ENCODE results near the gene SLC18A3.

Gene SLC18A3

GRCh38 chr10:49643241-49644034, 33.3 kb downstream of the SLC18A3 start:
- no peak for TF ChIP-seq CTCF (IDR thresholded peaks at IDR 0.05; ENCODE audit: control insufficient read depth, insufficient read depth, low read depth, low read length, missing control alignments)
- no peak overlapping the region for H3K4me3 ChIP-seq (ENCODE audit: control insufficient read depth, low read depth, low read length)
- DNase-seq (ENCODE audit: low read depth) = no peak

DNA sequence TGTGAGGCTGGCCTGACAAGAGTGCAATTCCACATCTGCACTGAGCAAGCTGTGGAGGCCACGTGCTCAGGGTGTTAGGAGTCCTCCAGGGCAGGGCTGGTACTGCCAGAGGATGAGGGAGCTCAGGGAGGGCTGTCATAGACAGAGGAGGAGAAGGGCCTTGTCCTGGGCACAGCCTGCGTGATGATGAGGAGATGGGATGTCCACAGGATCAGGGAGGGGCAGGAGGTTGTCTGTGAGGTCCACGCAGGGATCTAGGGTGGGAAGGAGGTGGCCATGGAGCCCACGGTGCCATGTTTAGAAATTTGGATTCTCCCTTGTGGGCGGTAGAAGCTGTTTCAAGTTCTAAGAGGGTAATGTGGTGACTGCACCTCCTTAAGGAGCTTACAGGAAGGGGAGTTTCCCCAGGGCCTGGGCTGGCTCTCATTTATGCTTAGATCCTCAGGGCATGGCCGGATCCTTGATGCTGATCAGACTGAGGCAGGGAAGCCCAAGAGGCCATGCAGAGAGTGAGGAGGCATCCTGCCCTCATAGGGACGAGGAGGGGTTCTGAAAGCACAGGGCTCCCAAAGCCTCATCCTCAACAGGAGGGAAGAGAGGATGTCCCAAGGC, 34.0 kb downstream of the SLC18A3 start:
- DNase-seq (ENCODE audit: low read depth) = no peak
- TF ChIP-seq CTCF (IDR thresholded peaks at IDR 0.05; ENCODE audit: control insufficient read depth, insufficient read depth, low read depth, low read length, missing control alignments) = no peak
- no peak overlapping the region for H3K4me3 ChIP-seq (ENCODE audit: control insufficient read depth, low read depth, low read length)

GRCh38 chr10:49645417-49645816, 35.3 kb downstream of the SLC18A3 start:
- H3K4me3 ChIP-seq (ENCODE audit: control insufficient read depth, low read depth, low read length) = no peak overlapping the region
- TF ChIP-seq CTCF (IDR thresholded peaks at IDR 0.05; ENCODE audit: control insufficient read depth, insufficient read depth, low read depth, low read length, missing control alignments) = no peak

DNA sequence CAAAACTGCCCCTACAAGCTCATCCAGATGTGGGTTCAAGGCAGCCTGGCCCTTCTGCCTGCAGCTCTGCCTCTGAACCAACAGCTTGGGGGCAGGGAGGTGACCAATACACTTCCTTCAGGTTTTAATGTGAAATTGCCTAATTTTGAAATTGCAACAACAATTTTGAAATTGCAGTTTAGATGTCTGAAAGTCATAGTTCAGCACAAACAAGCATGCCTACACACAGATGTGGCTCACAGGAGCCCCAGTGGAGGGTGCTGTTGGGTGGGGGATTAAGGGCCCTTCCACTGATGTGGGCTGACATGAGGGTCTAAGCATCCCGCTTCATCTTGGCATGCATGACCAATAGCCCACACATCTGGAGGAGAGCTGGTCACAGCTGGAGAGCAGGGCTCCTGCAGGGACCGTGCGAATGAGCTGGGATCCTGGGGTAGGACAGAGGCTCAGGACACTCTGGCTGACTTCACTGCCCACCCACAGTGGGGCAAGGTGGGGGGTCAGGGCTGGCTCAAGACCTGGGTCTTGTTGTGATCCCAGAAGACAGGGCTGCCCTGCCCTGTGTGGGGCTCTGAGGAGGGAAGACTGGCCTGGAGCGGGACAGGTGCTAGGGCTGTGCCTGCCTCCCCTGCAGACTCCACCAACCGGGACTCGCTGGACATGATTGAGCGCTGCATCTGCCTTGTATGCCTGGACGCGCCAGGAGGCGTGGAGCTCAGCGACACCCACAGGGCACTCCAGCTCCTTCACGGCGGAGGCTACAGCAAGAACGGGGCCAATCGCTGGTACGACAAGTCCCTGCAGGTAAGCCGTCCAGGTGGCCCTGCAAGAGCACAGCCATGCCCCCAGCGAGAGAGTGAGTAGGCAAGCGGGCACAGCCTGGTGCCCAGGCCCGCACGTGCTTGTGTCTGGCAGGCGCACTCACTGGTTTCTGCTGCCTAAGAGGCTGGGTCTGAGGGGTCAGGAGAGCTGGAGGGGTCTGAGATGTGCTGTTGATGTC, 36.1 kb downstream of the SLC18A3 start:
- no peak for TF ChIP-seq CTCF (IDR thresholded peaks at IDR 0.05; ENCODE audit: control insufficient read depth, insufficient read depth, low read depth, low read length, missing control alignments)
- no peak overlapping the region for H3K4me3 ChIP-seq (ENCODE audit: control insufficient read depth, low read depth, low read length)
- DNase-seq (ENCODE audit: low read depth) = no peak

More at GRCh38 chr10:49645417-49645816, 35.3 kb downstream of the SLC18A3 start:
- no peak for DNase-seq (ENCODE audit: low read depth)

DNA sequence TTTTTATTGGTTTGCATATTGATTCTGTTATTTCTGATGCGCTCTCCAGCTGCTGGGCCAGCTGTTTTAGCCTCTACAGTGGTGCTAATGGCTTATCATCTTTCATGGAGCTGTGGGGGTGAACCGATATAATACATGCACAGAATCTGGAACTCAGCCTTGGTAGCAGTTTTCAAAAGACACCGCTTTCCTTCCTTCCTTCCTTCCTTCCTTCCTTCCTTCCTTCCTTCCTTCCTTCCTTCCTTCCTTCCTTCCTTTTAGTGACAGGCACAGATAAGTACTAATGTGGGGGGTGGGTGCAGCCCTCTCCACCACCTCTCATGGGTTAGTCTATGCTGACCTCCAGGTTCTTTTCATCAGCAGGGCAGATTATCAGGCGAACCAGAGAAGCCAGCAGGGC, 37.4 kb downstream of the SLC18A3 start:
- no peak for DNase-seq (ENCODE audit: low read depth)
- no peak overlapping the region for H3K4me3 ChIP-seq (ENCODE audit: control insufficient read depth, low read depth, low read length)
- TF ChIP-seq CTCF (IDR thresholded peaks at IDR 0.05; ENCODE audit: control insufficient read depth, insufficient read depth, low read depth, low read length, missing control alignments) = no peak

Data from AG09309 (cell line).